Nephron progenitor cell (in vitro differentiated cells): Measurements from ENCODE around the gene PTPRCAP.

Source experiments
- DNase-seq: peaks from one replicate; pipeline ENCODE4 v3.0.0; 2021
- H3K27ac Mint-ChIP-seq: 2 replicates; pipeline ENCODE4 v1.8.0; 2021; ENCODE audit warnings: mild to moderate bottlenecking, moderate library complexity, mixed read lengths
- H3K27me3 Mint-ChIP-seq: 2 replicates; pipeline ENCODE4 v1.8.0; 2021; ENCODE audit warnings: mild to moderate bottlenecking, low read depth, mixed read lengths; ENCODE audit not compliant: poor library complexity
- H3K36me3 Mint-ChIP-seq: 2 replicates; pipeline ENCODE4 v1.8.0; 2021; ENCODE audit warnings: low read depth, mixed read lengths
- H3K4me1 Mint-ChIP-seq: 2 replicates; pipeline ENCODE4 v1.8.0; 2021; ENCODE audit warnings: mixed read lengths
- H3K4me3 Mint-ChIP-seq: 2 replicates; pipeline ENCODE4 v1.8.0; 2021; ENCODE audit warnings: mild to moderate bottlenecking, moderate library complexity, mixed read lengths
- H3K9me3 Mint-ChIP-seq: 2 replicates; pipeline ENCODE4 v1.8.0; 2021; ENCODE audit warnings: mild to moderate bottlenecking, moderate library complexity, mixed read lengths
- CTCF ChIP-seq: fragments of 200-600 bp; sonication (generic); IDR thresholded peaks from 2 replicates; pipeline ENCODE4 v1.5.0; 2021; ENCODE audit warnings: antibody characterized with exemption

PTPRCAP gene

GRCh38 chr11:67409261-67409666 lies 28.2 kb downstream of the PTPRCAP start:
- Mint-ChIP-seq H3K9me3 (no peaks in the 10 kb centered on the region), H3K4me1 (peaks cover 41% of the 10 kb centered on the region), H3K36me3 (no peaks in the 10 kb centered on the region), H3K27me3 (peaks cover 27% of the 10 kb centered on the region), H3K27ac (no peak overlapping the region), H3K4me3 (no peak overlapping the region)
- TF ChIP-seq CTCF = no peak
- no peak for DNase-seq

GRCh38 chr11:67408437-67409200 lies 28.9 kb downstream of the PTPRCAP start:
- DNase-seq = no peak
- no peak overlapping the region for H3K27ac Mint-ChIP-seq
- H3K27me3 Mint-ChIP-seq = peaks cover 20% of the 10 kb centered on the region
- no peak overlapping the region for H3K4me3 Mint-ChIP-seq
- no peaks in the 10 kb centered on the region for H3K36me3 Mint-ChIP-seq
- peaks cover 44% of the 10 kb centered on the region for H3K4me1 Mint-ChIP-seq
- no peak for TF ChIP-seq CTCF
- H3K9me3 Mint-ChIP-seq = no peaks in the 10 kb centered on the region

GRCh38 chr11:67407688-67408163 lies 29.8 kb downstream of the PTPRCAP start:
- Mint-ChIP-seq H3K9me3 (no peaks in the 10 kb centered on the region), H3K27me3 (peaks cover 12% of the 10 kb centered on the region), H3K36me3 (no peaks in the 10 kb centered on the region), H3K27ac (no peak overlapping the region), H3K4me3 (no peak overlapping the region), H3K4me1 (peaks cover 43% of the 10 kb centered on the region)
- no peak for TF ChIP-seq CTCF
- DNase-seq = no peak

GRCh38 chr11:67406969-67407687 lies 30.4 kb downstream of the PTPRCAP start:
- Mint-ChIP-seq H3K4me3 (no peak overlapping the region), H3K27ac (peak overlapping the region; percentile 90)

GRCh38 chr11:67406420-67406968 lies 31.0 kb downstream of the PTPRCAP start:
- H3K9me3 Mint-ChIP-seq = no peaks in the 10 kb centered on the region
- no peak overlapping the region for H3K4me3 Mint-ChIP-seq
- H3K27me3 Mint-ChIP-seq = peaks cover 4% of the 10 kb centered on the region
- no peak overlapping the region for H3K27ac Mint-ChIP-seq
- H3K36me3 Mint-ChIP-seq = no peaks in the 10 kb centered on the region
- peaks cover 38% of the 10 kb centered on the region for H3K4me1 Mint-ChIP-seq
- DNase-seq = no peak
- TF ChIP-seq CTCF = no peak

More at GRCh38 chr11:67406969-67407687, 30.4 kb downstream of the PTPRCAP start:
- no peak for TF ChIP-seq CTCF
- Mint-ChIP-seq H3K9me3 (no peaks in the 10 kb centered on the region), H3K36me3 (no peaks in the 10 kb centered on the region), H3K4me1 (peaks cover 40% of the 10 kb centered on the region), H3K27me3 (peaks cover 8% of the 10 kb centered on the region)
- no peak for DNase-seq
